Measurements from ENCODE around the gene IGFLR1.

IGFLR1 gene

GRCh38 chr19:35784503-35785338, 42.5 kb upstream of the IGFLR1 start:
- Histone ChIP-seq H3K9ac (ENCODE audit: low read depth, low read length) (no peak overlapping the region), H3K9me3 (replicated peaks; ENCODE audit: low read length) (no peaks in the 10 kb centered on the region), H3K27me3 (ENCODE audit: control insufficient read depth, insufficient read depth, low read length) (no peaks in the 10 kb centered on the region), H3K36me3 (ENCODE audit: insufficient read depth, low read length) (peaks cover 3% of the 10 kb centered on the region), H3K4me1 (ENCODE audit: control insufficient read depth, insufficient read depth, low read length) (no peaks in the 10 kb centered on the region), H3K4me3 (ENCODE audit: low read length) (no peak overlapping the region), H3K4me2 (ENCODE audit: low read length) (no peak overlapping the region)

- Histone ChIP-seq H3K9ac (ENCODE audit: low read depth, low read length) (no peak overlapping the region), H3K9me3 (replicated peaks; ENCODE audit: low read length) (no peaks in the 10 kb centered on the region), H3K27me3 (ENCODE audit: control insufficient read depth, insufficient read depth, low read length) (no peaks in the 10 kb centered on the region), H3K4me3 (ENCODE audit: low read length) (no peak overlapping the region), H3K4me2 (ENCODE audit: low read length) (no peak overlapping the region), H3K36me3 (ENCODE audit: insufficient read depth, low read length) (peaks cover 3% of the 10 kb centered on the region), H3K4me1 (ENCODE audit: control insufficient read depth, insufficient read depth, low read length) (no peaks in the 10 kb centered on the region)
Observed at GRCh38 chr19:35783469-35784434, 41.5 kb upstream of the IGFLR1 start.

- Histone ChIP-seq H3K4me3 (ENCODE audit: low read length) (no peak overlapping the region), H3K4me2 (ENCODE audit: low read length) (no peak overlapping the region), H3K27me3 (ENCODE audit: control insufficient read depth, insufficient read depth, low read length) (no peaks in the 10 kb centered on the region), H3K4me1 (ENCODE audit: control insufficient read depth, insufficient read depth, low read length) (no peaks in the 10 kb centered on the region), H3K9me3 (replicated peaks; ENCODE audit: low read length) (no peaks in the 10 kb centered on the region), H3K36me3 (ENCODE audit: insufficient read depth, low read length) (peaks cover 3% of the 10 kb centered on the region), H3K9ac (ENCODE audit: low read depth, low read length) (no peak overlapping the region)
Observed at GRCh38 chr19:35782589-35782988, 40.3 kb upstream of the IGFLR1 start.

GRCh38 chr19:35781650-35782049, 39.4 kb upstream of the IGFLR1 start:
- Histone ChIP-seq H3K4me3 (ENCODE audit: low read length) (no peak overlapping the region), H3K9me3 (replicated peaks; ENCODE audit: low read length) (no peaks in the 10 kb centered on the region), H3K36me3 (ENCODE audit: insufficient read depth, low read length) (peaks cover 3% of the 10 kb centered on the region), H3K9ac (ENCODE audit: low read depth, low read length) (no peak overlapping the region), H3K4me2 (ENCODE audit: low read length) (no peak overlapping the region), H3K4me1 (ENCODE audit: control insufficient read depth, insufficient read depth, low read length) (no peaks in the 10 kb centered on the region), H3K27me3 (ENCODE audit: control insufficient read depth, insufficient read depth, low read length) (no peaks in the 10 kb centered on the region)

- Histone ChIP-seq H3K36me3 (ENCODE audit: insufficient read depth, low read length) (peaks cover 3% of the 10 kb centered on the region), H3K4me2 (ENCODE audit: low read length) (no peak overlapping the region), H3K4me1 (ENCODE audit: control insufficient read depth, insufficient read depth, low read length) (peaks cover 4% of the 10 kb centered on the region), H3K9me3 (replicated peaks; ENCODE audit: low read length) (no peaks in the 10 kb centered on the region), H3K4me3 (ENCODE audit: low read length) (no peak overlapping the region), H3K9ac (ENCODE audit: low read depth, low read length) (no peak overlapping the region), H3K27me3 (ENCODE audit: control insufficient read depth, insufficient read depth, low read length) (no peaks in the 10 kb centered on the region)
Observed at GRCh38 chr19:35780717-35781116, 38.5 kb upstream of the IGFLR1 start.

GRCh38 chr19:35780058-35780457, 37.8 kb upstream of the IGFLR1 start:
- Histone ChIP-seq H3K4me2 (ENCODE audit: low read length) (no peak overlapping the region), H3K36me3 (ENCODE audit: insufficient read depth, low read length) (peaks cover 3% of the 10 kb centered on the region), H3K27me3 (ENCODE audit: control insufficient read depth, insufficient read depth, low read length) (no peaks in the 10 kb centered on the region), H3K4me3 (ENCODE audit: low read length) (no peak overlapping the region), H3K9ac (ENCODE audit: low read depth, low read length) (no peak overlapping the region), H3K9me3 (replicated peaks; ENCODE audit: low read length) (no peaks in the 10 kb centered on the region), H3K4me1 (ENCODE audit: control insufficient read depth, insufficient read depth, low read length) (peaks cover 4% of the 10 kb centered on the region)

- H3K4me3 ChIP-seq (ENCODE audit: low read length): no peak overlapping the region
- peaks cover 9% of the 10 kb centered on the region for H3K4me1 ChIP-seq (ENCODE audit: control insufficient read depth, insufficient read depth, low read length)
- no peaks in the 10 kb centered on the region for H3K27me3 ChIP-seq (ENCODE audit: control insufficient read depth, insufficient read depth, low read length)
- no peak overlapping the region for H3K4me2 ChIP-seq (ENCODE audit: low read length)
- H3K9ac ChIP-seq (ENCODE audit: low read depth, low read length): no peak overlapping the region
- H3K36me3 ChIP-seq (ENCODE audit: insufficient read depth, low read length): peaks cover 3% of the 10 kb centered on the region
- H3K9me3 ChIP-seq (replicated peaks; ENCODE audit: low read length): no peaks in the 10 kb centered on the region
Observed at GRCh38 chr19:35779033-35779432, 36.8 kb upstream of the IGFLR1 start.

- Histone ChIP-seq H3K4me2 (ENCODE audit: low read length) (no peak overlapping the region), H3K4me3 (ENCODE audit: low read length) (no peak overlapping the region), H3K9ac (ENCODE audit: low read depth, low read length) (no peak overlapping the region), H3K4me1 (ENCODE audit: control insufficient read depth, insufficient read depth, low read length) (peaks cover 9% of the 10 kb centered on the region), H3K36me3 (ENCODE audit: insufficient read depth, low read length) (peaks cover 3% of the 10 kb centered on the region), H3K9me3 (replicated peaks; ENCODE audit: low read length) (no peaks in the 10 kb centered on the region), H3K27me3 (ENCODE audit: control insufficient read depth, insufficient read depth, low read length) (no peaks in the 10 kb centered on the region)
Observed at GRCh38 chr19:35777961-35778360, 35.7 kb upstream of the IGFLR1 start.

GRCh38 chr19:35777086-35777841, 35.0 kb upstream of the IGFLR1 start:
- H3K36me3 ChIP-seq (ENCODE audit: insufficient read depth, low read length): peaks cover 3% of the 10 kb centered on the region
- no peak overlapping the region for H3K9ac ChIP-seq (ENCODE audit: low read depth, low read length)
- no peak overlapping the region for H3K4me2 ChIP-seq (ENCODE audit: low read length)
- no peaks in the 10 kb centered on the region for H3K27me3 ChIP-seq (ENCODE audit: control insufficient read depth, insufficient read depth, low read length)
- no peak overlapping the region for H3K4me3 ChIP-seq (ENCODE audit: low read length)
- H3K9me3 ChIP-seq (replicated peaks; ENCODE audit: low read length): no peaks in the 10 kb centered on the region
- peaks cover 9% of the 10 kb centered on the region for H3K4me1 ChIP-seq (ENCODE audit: control insufficient read depth, insufficient read depth, low read length)

GRCh38 chr19:35776102-35776788, 34.0 kb upstream of the IGFLR1 start:
- H3K4me3 ChIP-seq (ENCODE audit: low read length): peak overlapping the region; percentile 78
- H3K36me3 ChIP-seq (ENCODE audit: insufficient read depth, low read length): peaks cover 3% of the 10 kb centered on the region
- H3K9ac ChIP-seq (ENCODE audit: low read depth, low read length): peak overlapping the region; percentile 79

More at GRCh38 chr19:35776102-35776788, 34.0 kb upstream of the IGFLR1 start:
- H3K4me2 ChIP-seq (ENCODE audit: low read length): peak overlapping the region; percentile 89
- H3K9me3 ChIP-seq (replicated peaks; ENCODE audit: low read length): no peaks in the 10 kb centered on the region
- no peaks in the 10 kb centered on the region for H3K27me3 ChIP-seq (ENCODE audit: control insufficient read depth, insufficient read depth, low read length)
- H3K4me1 ChIP-seq (ENCODE audit: control insufficient read depth, insufficient read depth, low read length): peaks cover 9% of the 10 kb centered on the region

All from skeletal muscle satellite cell (primary cell).